ENCODE measurements around the gene PROK1. TPM values are rescaled to one million over a fixed set of nuclear protein-coding genes. Genes with fewer than 3 reads are reported as not detected.

The PROK1 gene
- total and polyA plus RNA-seq, 2 of the 13 experiments (the other 11 are each of a cell fraction or from before 2014, with no cell fraction given): 0.07 TPM; not detected in 1

GRCh38 chr1:110441888-110442287, 9.1 kb upstream of the PROK1 start (continued):
- TF ChIP-seq KDM2A (CRISPR knock-in tag; IDR thresholded peaks at IDR 0.05; ENCODE audit: borderline replicate concordance, low read depth): no peak
- TF ChIP-seq MXD1 (CRISPR knock-in tag; IDR thresholded peaks at IDR 0.05): no peak
- TF ChIP-seq ZNF761 (CRISPR knock-in tag; conservative IDR thresholded peaks at IDR 0.05): no peak
- no peak for TF ChIP-seq PITX1 (CRISPR knock-in tag; IDR thresholded peaks at IDR 0.05)
- no peak for TF ChIP-seq PHF20 (CRISPR knock-in tag; IDR thresholded peaks at IDR 0.05)

DNA sequence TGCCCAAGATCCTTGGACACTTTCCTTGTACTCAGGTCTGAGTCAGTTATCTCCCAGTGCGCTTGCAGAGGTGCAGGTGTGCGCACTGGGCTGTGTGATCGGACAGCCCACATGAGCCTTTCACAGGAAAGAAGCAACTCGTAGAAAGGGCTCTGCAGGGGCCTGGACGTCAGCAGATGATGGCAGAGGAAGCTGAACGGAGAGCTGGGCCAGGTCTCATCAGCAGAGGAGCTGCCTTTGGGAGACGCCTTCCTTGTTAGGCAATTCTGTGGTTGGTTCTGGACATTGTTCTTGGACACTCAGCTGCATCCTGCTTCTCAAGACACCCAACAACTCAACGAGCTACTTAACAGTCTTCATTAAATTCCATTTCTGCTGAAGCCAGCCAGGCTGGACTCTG, 7.5 kb upstream of the PROK1 start:
- ChIA-PET CTCF (ENCODE audit: low intra/inter-chr PET ratio, low total read pairs) (no interaction called here), POLR2A (no interaction called here)
- no TSS peak for BruUV-seq (replicated peaks)
- no peak for DNase-seq (ENCODE audit: low spot score)
- H3K27me3 ChIP-seq (ENCODE audit: control insufficient read depth in 1 of 2, insufficient read depth in 2 of 2, low read length in 2 of 2): peaks cover 3 to 14% of the 10 kb centered on the region in 2 experiments; a peak in 4 of 5 replicates
- H2AFZ ChIP-seq (ENCODE audit: low read length): no peak overlapping the region
- TF ChIP-seq NAIF1 (CRISPR knock-in tag; IDR thresholded peaks at IDR 0.05; ENCODE audit: borderline replicate concordance): no peak
- no peak for TF ChIP-seq ZNF180 (CRISPR knock-in tag; IDR thresholded peaks at IDR 0.05; ENCODE audit: borderline replicate concordance, low read depth)
- no peak for TF ChIP-seq ZNF235 (CRISPR knock-in tag; IDR thresholded peaks at IDR 0.05; ENCODE audit: borderline replicate concordance)
- no peak for TF ChIP-seq GTF2F1 (IDR thresholded peaks at IDR 0.05; ENCODE audit: low read length)
- TF ChIP-seq MAZ (IDR thresholded peaks at IDR 0.05; ENCODE audit: borderline replicate concordance, low read depth, low read length): no peak
- no peak for TF ChIP-seq MAZ (CRISPR knock-in tag; IDR thresholded peaks at IDR 0.05; ENCODE audit: low read depth)
- TF ChIP-seq, protein P1, sequence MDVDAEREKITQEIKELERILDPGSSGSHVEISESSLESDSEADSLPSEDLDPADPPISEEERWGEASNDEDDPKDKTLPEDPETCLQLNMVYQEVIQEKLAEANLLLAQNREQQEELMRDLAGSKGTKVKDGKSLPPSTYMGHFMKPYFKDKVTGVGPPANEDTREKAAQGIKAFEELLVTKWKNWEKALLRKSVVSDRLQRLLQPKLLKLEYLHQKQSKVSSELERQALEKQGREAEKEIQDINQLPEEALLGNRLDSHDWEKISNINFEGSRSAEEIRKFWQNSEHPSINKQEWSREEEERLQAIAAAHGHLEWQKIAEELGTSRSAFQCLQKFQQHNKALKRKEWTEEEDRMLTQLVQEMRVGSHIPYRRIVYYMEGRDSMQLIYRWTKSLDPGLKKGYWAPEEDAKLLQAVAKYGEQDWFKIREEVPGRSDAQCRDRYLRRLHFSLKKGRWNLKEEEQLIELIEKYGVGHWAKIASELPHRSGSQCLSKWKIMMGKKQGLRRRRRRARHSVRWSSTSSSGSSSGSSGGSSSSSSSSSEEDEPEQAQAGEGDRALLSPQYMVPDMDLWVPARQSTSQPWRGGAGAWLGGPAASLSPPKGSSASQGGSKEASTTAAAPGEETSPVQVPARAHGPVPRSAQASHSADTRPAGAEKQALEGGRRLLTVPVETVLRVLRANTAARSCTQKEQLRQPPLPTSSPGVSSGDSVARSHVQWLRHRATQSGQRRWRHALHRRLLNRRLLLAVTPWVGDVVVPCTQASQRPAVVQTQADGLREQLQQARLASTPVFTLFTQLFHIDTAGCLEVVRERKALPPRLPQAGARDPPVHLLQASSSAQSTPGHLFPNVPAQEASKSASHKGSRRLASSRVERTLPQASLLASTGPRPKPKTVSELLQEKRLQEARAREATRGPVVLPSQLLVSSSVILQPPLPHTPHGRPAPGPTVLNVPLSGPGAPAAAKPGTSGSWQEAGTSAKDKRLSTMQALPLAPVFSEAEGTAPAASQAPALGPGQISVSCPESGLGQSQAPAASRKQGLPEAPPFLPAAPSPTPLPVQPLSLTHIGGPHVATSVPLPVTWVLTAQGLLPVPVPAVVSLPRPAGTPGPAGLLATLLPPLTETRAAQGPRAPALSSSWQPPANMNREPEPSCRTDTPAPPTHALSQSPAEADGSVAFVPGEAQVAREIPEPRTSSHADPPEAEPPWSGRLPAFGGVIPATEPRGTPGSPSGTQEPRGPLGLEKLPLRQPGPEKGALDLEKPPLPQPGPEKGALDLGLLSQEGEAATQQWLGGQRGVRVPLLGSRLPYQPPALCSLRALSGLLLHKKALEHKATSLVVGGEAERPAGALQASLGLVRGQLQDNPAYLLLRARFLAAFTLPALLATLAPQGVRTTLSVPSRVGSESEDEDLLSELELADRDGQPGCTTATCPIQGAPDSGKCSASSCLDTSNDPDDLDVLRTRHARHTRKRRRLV (CRISPR knock-in tag; IDR thresholded peaks at IDR 0.05): no peak
- TF ChIP-seq ZNF232 (CRISPR knock-in tag; IDR thresholded peaks at IDR 0.05; ENCODE audit: borderline replicate concordance): no peak
- TF ChIP-seq POGZ (CRISPR knock-in tag; IDR thresholded peaks at IDR 0.05): no peak
- TF ChIP-seq SOX5 (CRISPR knock-in tag; IDR thresholded peaks at IDR 0.05; ENCODE audit: borderline replicate concordance): no peak
- intact Hi-C loops (cut with micrococcal nuclease; ENCODE audit: unreplicated experiment) (no loop called here), in situ Hi-C loops (cut with HindIII; ENCODE audit: extremely low pct_ligation_motif_present, low pct_unique_long_range_greater_than_20kb) (no loop called here)
- no peaks in the 10 kb centered on the region for H3K4me1 ChIP-seq (ENCODE audit: insufficient read depth, low read length)
- H3K27ac ChIP-seq (ENCODE audit: extremely low read length, insufficient read depth, low read length): no peak overlapping the region
- no peak for FAIRE-seq
- H3K4me3 ChIP-seq (replicated peaks in 1 of 3; ENCODE audit: insufficient read depth in 1 of 3, low read depth in 2 of 3, low read length in 3 of 3): no peak overlapping the region
- no peak overlapping the region for H3K4me2 ChIP-seq (ENCODE audit: low read depth, low read length)
- H4K20me1 ChIP-seq (ENCODE audit: insufficient read depth, low read length): no peaks in the 10 kb centered on the region
- H3K9ac ChIP-seq (ENCODE audit: insufficient read depth, low read depth, low read length): no peak overlapping the region
- no peaks in the 10 kb centered on the region for H3K79me2 ChIP-seq (ENCODE audit: insufficient read depth, low read length)
- H3K36me3 ChIP-seq (replicated peaks in 1 of 2; ENCODE audit: control insufficient read depth in 1 of 2, insufficient read depth in 2 of 2, low read length in 2 of 2): no peaks in the 10 kb centered on the region
- no peaks in the 10 kb centered on the region for H3K9me3 ChIP-seq (ENCODE audit: low read length)
- WGBS (ENCODE audit: low lambda C conversion rate): 20% methylated on average over 2 of the region's 8 CpGs
- no peak for ATAC-seq
